GM19035 (cell line): ENCODE results near the gene CCDC34.
"Not testable (repeated sequence)": the region's sequence is repeated elsewhere in the genome, so short reads cannot be mapped to it uniquely, and the experiment has no call there.

Experiments
- ATAC-seq: cut with Tn5 transposase; IDR thresholded peaks from one replicate; pipeline ENCODE4 v1.9.1; 2021; ENCODE audit not compliant: unreplicated experiment

Gene CCDC34

DNA sequence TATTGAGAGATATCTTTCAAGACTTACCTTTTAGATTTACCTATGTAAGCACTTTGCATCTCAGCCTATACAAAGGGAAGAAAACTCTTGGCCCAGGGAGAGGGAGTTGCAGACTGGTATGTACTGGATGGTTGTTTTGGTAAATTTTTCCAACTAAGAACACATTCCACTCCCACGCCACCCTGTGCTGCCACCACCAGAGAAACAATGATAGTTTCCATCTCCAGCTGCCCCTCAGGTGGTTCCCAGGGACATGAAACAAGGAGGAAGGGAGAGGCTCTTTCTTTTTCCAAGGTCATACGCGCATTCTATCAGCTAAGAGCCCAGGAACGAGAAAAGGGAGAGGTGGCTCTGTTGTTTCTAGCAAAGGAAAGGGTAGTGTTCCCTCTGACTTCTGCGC is 34.4 kb downstream of the CCDC34 start:
- no peak for ATAC-seq

DNA sequence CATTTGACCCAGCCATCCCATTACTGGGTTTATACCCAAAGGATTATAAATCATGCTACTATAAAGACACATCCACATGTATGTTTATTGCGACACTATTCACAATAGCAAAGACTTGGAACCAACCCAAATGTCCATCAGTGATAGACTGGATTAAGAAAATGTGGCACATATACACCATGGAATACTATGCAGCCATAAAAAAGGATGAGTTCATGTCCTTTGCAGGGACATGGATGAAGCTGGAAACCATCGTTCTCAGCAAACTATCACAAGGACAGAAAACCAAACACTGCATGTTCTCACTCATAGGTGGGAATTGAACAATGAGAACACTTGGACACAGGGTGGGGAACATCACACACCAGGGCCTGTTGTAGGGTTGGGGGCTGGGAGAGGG is 36.0 kb downstream of the CCDC34 start:
- not testable (repeated sequence) for ATAC-seq

DNA sequence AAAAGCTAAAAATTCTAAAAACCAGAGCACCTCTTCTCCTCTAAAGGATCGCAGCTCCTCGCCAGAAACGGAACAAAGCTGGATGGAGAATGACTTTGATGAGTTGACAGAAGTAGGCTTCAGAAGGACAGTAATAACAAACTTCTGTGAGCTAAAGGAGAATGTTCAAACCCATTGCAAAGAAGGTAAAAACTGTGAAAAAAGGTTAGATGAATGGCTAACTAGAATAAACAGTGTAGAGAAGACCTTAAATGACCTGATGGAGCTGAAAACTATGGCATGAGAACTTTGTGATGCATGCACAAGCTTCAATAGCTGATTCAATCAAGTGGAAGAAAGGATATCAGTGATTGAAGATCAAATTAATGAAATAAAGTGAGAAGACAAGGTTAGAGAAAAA is 40.8 kb downstream of the CCDC34 start:
- ATAC-seq = not testable (repeated sequence)

DNA sequence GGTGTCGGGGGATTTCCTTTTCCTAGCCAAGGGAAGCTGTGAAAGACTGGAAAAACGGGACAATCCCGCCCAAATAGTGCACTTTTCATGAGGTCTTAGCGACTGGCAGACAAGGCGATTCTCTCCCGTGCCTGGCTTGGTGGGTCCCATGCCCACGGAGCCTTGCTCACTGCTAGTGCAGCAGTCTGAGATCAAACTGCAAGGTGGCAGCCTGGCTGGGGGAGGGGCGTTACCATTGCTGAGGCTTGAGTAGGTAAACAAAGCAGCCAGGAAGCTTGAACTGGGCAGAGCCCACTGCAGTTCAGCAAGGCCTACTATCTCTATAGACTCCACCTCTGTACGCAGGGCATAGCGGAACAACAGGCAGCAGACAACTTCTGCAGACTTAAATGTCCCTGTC is 41.7 kb downstream of the CCDC34 start:
- not testable (repeated sequence) for ATAC-seq

DNA sequence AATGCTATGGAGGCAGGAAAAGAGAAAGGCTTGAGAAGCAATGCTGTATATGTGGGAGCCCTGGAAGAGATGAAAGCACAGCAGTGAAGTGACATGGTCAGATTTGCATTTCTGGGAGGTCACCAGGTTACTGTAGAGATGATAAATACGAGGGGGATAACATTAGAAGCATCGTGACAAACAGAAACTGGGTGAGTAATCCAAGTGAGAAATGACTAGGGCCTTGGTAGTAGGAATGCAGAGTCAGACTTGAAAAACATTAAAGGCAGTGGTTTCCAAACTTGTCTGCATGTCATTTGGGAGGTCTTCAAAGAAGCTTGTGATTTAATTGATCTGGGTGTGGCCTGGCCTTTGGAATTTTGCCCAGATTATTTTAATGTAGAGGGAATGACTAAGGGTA is 43.9 kb downstream of the CCDC34 start:
- ATAC-seq = peak; percentile 97

DNA sequence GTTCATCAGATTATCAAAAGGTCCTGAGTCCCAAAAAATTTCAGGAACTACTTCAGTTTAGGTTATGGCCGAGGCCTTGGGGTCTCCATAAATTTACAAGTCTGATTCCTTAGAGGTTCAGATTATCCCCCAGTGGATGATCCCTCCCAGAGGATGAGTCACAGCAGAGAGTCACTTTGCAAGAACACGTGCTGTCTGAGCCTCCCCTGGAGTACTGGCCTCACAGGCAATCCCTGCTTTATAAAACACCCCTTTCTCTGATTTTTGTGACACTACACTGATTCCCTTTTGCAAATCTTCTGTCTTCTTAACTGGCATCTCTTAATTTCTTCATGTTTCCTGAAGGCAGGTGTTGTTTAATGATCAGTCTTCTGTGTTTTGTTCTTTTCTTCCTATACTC is 45.3 kb downstream of the CCDC34 start:
- ATAC-seq = no peak

DNA sequence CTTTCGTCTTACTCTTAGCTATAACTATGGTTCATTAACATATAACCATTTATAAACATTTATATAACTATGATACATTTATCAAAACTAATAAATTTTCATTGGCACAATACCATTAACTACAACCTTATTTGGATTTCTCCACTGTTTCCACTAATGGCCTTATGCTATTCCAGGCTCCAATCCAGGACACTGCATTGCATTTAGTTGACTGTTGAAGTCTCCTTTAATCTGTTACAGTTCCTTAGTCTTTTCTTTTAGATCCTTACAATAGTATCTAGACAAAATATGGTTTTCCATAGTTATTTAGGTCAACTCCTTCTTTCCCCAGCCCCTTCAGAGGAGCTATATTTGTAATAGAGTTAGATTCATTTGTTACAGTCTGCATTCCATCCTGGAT is 47.2 kb downstream of the CCDC34 start:
- no peak for ATAC-seq

DNA sequence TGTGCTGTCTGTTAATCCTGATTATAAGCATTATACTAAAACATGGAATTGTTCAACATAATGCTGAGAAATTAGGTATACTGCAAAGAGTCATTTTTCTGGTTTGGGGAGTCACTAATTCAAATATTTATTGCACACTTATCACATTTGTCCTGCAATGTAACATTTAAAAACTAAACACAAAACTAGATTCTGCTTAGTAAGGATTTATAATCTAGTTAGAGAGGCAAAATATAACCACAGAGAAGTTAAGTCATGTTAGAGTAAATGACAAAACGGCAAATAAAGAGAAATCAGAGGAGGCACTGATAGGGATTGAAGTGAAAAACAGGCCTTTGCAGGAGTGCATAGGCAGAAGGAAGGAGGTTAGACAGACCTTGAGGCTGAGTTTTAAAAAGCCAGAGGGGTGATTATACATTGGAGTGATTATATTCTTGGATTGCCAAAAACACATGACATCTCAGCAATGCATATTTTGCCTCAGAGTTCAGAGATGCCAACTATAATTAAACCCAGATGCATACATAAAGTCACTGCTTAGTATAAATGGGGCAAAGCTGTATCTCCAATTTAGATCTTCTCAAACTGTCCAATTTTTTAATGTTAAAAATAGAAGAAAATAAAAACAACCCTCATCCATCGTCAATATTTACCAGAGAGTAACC is 49.7 kb downstream of the CCDC34 start:
- no peak for ATAC-seq

DNA sequence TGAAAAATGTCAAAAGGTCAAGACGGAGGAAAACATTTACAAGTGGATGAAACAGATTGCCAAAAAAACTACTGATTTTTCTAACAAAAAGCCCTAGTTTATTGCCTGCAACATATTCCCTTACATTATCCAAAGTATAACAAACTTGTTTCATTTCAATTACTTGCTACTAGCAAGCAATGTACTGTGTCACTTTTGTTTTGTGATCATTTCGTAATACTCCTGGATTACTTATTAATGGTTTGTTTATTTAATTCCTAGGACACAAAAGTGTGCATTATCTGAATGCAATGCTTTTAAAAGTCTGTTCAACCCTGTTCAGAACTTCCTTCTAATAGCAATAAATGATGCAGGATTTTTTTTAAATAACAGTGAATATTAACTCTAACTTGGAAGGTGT is 50.9 kb downstream of the CCDC34 start:
- ATAC-seq = no peak

DNA sequence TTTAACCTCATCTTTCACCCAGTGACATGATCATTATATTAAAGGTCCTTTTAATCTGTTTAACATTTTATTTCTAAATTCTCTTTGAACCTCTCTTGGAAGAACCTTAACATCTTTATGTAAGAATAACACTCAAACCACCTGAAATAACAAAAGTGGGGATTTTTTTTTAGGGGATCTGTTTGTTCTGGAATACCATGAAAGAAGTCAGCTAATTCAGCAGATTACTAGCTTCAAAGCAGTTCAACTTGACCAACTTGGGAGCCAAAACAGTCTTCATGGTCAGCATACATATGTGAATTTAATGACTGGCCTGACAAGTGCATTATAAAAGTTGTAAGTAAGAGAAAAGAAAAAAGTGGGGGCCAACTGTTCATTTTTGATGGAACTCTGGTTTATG is 52.3 kb downstream of the CCDC34 start:
- ATAC-seq = no peak

DNA sequence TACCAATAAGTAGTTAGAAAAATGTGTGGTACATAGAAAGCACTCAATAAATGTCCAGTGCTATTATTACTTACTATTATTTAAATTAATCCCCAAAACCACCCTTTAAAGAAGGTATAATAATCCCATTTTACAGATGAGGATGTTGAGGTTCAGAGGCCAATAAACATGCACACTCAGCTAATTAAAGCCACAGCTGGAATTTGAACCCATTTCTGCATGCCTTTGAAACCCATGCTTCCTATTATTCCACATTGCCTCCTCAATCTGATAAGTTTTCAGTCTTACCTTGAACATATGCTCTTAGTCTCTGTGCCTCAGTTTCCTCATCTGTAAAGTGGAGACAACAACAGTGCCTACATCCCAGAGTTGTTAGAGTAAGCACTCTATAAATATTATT is 52.8 kb downstream of the CCDC34 start:
- no peak for ATAC-seq

DNA sequence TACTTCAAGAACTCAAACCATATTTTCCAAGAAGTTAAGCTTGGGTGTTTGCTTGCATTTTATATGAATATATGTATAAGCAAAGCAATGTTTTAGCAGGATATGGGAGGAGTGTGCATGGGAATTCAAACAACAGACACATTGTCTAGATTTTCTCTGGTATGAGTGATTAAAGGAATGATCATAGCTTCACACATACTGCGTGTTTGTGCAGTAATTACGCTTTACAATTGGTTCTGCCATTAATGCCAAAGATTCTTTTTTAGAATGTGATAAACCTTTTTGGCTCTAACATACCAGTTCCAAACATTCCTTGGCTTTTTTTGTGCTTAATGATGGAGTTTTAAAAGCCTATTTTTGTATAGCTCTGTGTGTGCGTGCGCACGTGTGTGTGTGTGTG is 54.0 kb downstream of the CCDC34 start:
- ATAC-seq = no peak

DNA sequence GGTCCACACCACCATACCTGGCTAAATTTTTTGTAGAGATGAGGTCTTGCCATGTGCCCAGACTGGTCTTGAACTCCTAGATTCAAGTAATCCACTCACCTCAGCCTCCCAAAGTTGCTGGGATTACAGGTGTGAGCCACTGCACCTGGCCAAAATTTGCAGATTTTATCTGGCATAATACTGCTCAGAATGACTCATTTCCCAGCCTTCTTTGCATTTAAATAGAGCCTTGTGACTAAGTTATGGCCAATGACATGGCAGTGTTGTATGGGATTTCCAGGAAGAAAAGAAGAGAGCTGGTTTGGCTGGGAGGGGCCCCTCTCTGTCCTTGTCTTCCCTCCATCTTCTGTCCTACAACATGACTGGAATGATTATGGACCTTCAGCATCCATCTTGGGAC is 55.8 kb downstream of the CCDC34 start:
- ATAC-seq = no peak

DNA sequence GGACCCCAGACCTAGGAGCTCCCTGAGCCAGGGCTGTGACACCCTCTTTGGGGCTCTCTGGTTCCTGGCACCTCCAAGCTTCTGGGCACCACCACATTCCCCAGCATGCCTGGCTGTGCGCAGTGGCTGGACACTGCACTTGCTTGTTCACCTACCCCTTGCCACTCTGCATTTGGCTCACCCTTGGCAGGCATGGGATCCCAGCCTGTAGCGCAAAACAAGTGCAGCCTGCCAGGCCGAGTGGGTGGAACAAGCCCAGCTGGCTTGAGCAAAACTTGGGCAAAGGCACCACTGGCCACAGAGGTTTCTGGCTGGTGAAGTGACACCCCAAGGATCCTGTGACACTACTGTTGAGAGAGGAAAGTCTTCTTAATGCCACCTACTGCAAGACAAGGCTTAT is 57.3 kb downstream of the CCDC34 start:
- no peak for ATAC-seq

DNA sequence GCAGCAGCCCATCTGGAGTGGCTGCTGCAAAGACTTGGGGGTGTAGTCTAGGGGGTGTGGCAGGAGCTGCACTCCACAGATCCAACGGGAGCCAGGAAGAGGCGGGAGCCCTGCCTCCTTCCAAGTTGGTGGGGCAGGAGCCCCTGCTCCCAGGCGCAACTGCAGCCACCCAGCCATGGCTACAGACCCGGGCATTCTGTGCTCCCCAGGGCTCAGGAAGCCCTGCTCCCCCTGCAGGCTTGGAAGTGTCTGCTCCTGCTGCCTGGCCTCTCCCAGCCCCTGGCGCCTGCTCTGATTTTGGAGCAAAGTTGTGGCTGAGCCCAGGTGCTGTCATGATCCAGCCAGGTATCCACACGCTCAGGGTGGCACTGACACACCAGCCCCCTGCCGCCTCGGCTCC is 58.5 kb downstream of the CCDC34 start:
- ATAC-seq = no peak

DNA sequence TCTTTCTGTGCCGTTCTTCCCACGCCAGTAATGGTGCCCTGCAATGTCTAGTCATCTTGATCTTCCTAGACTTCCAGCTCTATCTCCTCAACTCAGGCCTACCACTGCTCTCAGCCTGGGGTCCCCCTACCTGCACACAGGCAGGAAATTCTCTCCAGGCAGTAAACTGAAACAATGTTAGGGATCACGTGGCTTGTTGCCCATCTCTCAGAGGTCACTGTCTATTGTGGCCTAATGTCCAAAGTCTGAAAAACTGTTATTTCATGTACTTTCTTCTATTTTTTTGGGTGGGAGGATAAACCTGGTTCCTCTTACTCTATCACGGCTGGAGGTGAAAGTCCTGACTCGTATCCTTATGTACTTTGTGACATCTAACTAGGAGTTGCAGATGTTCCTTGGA is 59.1 kb downstream of the CCDC34 start:
- ATAC-seq = no peak

DNA sequence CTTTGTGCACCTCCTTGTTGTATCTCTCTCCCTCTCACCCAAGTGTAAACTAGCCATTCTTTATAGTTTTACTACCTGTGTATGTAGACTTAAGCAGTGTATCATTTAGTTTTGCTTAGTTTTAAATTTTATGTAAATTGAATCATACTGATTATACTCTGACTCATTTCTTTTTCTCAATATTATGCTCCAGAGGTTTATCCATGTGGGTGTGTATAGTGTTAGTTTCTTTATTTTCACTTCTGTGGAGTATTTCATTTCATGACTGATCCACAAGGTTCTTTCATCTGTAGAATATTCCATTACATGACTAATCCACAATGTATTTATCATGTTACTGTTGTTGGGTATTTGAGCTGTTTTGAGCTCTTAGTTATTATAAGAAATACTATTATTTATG is 62.0 kb downstream of the CCDC34 start:
- no peak for ATAC-seq

DNA sequence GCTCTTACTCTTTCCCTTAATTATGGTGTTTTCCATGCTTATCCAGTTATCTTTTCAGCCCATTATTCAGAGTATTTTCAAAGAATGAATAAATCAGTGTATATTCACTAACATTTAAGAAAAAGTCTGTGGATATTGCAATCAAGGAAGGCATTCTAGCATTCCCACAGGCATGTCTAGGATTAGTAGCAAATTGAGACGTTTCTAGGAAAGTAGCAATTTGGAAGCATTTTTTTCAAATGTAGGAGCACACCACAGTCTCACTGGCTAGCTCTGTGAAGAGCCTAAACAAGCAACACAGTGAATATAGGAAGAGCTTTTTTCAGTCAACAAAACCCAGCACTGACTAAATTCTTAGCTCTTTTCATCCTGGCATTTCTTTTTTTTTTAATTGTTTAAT is 65.4 kb downstream of the CCDC34 start:
- no peak for ATAC-seq

DNA sequence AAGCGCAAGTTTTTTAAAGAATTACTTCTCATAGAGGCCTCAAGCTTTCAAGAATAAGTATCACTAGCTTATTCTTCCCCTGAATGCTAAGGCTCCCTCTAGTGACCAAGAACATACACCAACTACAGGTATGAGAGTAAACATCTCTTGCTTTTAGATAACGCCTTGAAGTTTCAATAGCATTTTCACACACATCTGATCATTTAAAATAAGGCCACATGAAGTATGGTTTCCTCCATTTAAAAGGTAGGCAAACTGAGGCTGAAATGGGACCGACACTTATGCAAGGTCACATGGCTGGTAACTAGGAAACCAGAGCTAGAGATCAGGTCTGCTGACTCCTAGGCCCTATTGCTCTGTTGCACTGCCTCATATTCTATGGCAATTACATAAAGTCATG is 66.5 kb downstream of the CCDC34 start:
- ATAC-seq = peak; percentile 89

DNA sequence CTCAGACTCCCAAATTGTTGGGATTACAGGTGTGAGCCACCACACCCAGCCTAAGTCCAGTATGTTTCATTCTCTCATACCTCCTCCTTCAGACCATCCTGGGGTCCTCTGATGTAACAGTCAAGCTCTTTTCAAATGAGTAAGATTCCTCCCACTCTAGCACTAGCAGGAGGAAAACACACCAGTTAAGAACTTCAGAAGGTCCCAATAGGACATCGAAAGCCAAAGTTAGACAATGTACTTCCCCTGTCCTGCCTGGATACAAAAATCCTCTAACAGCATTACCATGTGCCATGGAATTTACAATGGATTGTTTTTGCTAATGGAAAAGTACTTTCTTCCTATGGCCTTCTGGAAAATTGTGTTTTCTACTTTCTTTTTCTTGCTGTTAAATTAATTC is 67.1 kb downstream of the CCDC34 start:
- ATAC-seq = no peak

DNA sequence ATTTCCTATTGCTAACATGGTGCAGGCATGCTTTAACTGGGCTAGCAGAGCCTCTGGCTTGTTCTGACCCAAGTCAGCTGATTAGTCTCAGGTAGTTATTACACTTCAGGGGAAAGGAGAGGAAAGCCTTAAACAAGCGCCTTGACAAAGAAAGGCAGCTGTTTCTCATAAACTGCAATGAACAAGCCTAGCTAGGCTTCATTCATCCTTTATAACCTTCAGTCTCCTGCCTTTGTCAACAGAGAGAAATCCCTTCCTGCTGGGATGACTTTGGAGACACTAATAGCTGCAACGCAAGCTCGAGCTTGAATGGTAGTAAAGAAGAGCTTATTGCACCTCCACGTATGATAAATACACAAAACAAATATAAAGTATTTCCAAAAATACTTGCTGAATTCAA is 68.4 kb downstream of the CCDC34 start:
- no peak for ATAC-seq

DNA sequence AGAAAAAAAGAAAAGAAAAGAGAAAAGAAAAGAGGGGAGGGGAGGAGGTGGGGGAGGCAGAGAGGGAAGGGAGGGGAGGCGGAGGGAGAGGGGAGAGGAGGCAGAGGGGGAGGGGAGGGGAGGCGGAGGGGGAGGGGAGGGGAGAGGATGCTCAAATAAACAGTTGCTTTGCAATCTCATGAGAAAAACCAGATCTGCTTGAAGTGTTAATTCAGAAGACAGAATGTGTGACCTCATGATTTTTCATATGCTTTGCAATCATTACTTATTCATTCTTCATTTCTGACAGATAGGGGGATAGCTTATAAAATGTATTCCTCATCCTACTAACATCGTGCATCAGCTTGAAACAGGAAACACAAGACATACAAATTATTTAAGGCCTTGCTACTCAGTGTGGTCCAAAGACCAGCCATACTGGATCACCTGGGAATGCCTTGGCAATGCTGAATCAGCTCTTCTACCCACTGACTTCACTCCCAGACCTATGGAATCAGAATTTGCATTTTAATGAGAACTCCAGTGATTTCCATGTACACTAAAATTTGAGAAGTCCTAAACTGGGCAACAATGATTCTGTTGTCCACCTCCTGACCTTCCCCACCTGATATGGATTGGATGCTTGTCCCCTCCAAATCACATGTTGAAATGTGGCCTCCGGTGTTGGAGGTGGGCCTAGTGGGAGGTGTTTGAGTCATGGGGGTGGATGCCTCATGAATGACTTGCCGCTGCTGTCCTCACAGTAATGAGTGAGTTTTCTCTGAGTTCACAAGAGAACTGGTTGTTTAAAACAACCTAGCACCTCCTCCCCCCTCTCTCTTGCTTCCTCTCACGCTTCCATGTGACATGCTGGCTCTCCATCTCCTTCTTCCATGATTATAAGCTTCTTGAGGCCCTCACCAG is 69.2 kb downstream of the CCDC34 start:
- ATAC-seq = no peak

DNA sequence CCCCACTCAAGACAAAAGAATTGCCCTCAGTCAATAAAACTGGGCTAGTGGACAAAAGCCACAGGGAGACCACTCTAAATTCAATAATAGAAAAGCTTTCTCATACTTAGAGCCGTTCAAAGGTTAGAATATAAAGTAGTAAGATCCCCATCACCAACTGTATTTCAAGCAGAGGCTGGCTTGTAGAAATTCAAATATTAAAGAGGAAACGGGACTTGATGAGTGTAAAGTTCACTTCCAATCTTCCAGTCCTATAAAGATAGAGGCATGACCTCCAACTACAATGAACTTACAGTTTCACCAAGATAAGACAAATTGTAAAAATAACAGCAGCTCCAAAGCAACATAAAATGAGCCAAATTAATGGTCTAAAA is 70.4 kb downstream of the CCDC34 start:
- ATAC-seq = no peak
